WI38 (cell line): ENCODE results near the gene ITPR3.
A peak's percentile ranks its signal among the peaks of the same experiment; 100 is the strongest.
"Not testable (repeated sequence)": the region's sequence is repeated elsewhere in the genome, so short reads cannot be mapped to it uniquely, and the experiment has no call there.

Experiments
- H3K4me3 ChIP-seq: 2 replicates; pipeline ENCODE4 v1.5.1; 2011; ENCODE audit warnings: low read depth, mild to moderate bottlenecking, control low read depth, low read length
- CTCF ChIP-seq: IDR thresholded peaks from 2 replicates; pipeline ENCODE4 v1.5.1; 2012; ENCODE audit warnings: low read depth, mild to moderate bottlenecking, control low read depth, low read length

ITPR3 gene

GRCh38 chr6:33627876-33628275 is 6.8 kb downstream of the ITPR3 start:
- no peak overlapping the region for H3K4me3 ChIP-seq
- no peak for TF ChIP-seq CTCF

- no peak for TF ChIP-seq CTCF
Measured at GRCh38 chr6:33628401-33628964, 7.4 kb downstream of the ITPR3 start.

GRCh38 chr6:33630014-33630413 is 8.9 kb downstream of the ITPR3 start:
- no peak overlapping the region for H3K4me3 ChIP-seq
- no peak for TF ChIP-seq CTCF

More at GRCh38 chr6:33628401-33628964, 7.4 kb downstream of the ITPR3 start:
- H3K4me3 ChIP-seq, result no peak overlapping the region

GRCh38 chr6:33631521-33631920 is 10.4 kb downstream of the ITPR3 start:
- not testable (repeated sequence) for H3K4me3 ChIP-seq

- no peak for TF ChIP-seq CTCF
Measured at GRCh38 chr6:33631971-33632557, 10.9 kb downstream of the ITPR3 start.

GRCh38 chr6:33632558-33633039 is 11.5 kb downstream of the ITPR3 start:
- TF ChIP-seq CTCF, result peak; percentile 81
- H3K4me3 ChIP-seq, result no peak overlapping the region

More at GRCh38 chr6:33631971-33632557, 10.9 kb downstream of the ITPR3 start:
- no peak overlapping the region for H3K4me3 ChIP-seq

- no peak for TF ChIP-seq CTCF
- peak overlapping the region; percentile 45 for H3K4me3 ChIP-seq
Measured at GRCh38 chr6:33633084-33633461, 12.0 kb downstream of the ITPR3 start.
